B cell (primary cell): ENCODE results near the gene DNAJC1.
"Not testable (repeated sequence)": the region's sequence is repeated elsewhere in the genome, so short reads cannot be mapped to it uniquely, and the experiment has no call there.

ENCODE experiments used
- CTCF ChIP-seq: fragments of 200-600 bp; IDR thresholded peaks from one replicate; pipeline ENCODE4 v1.8.0; 2022; ENCODE audit warnings: antibody characterized with exemption, mild to moderate bottlenecking
- EZH2 ChIP-seq: IDR thresholded peaks from 2 replicates; pipeline ENCODE4 v1.6.1; 2012; ENCODE audit warnings: borderline replicate concordance, low read depth, mild to moderate bottlenecking, moderate library complexity, low read length; ENCODE audit not compliant: insufficient read depth, poor library complexity, severe bottlenecking

GRCh38 chr10:22021144-22021543 is 17.6 kb upstream of the DNAJC1 start:
- not testable (repeated sequence) for TF ChIP-seq CTCF, EZH2
